ENCODE results near the gene GUCY1B1.

Gene GUCY1B1

GRCh38 chr4:155780775-155781174, 22.0 kb downstream of the GUCY1B1 start:
- H3K4me3 ChIP-seq (ENCODE audit: low read length), result no peak overlapping the region
- no peak for DNase-seq (ENCODE audit: low read depth)
- no peak for TF ChIP-seq CTCF (conservative IDR thresholded peaks at IDR 0.05; ENCODE audit: low read depth, low read length)

DNA sequence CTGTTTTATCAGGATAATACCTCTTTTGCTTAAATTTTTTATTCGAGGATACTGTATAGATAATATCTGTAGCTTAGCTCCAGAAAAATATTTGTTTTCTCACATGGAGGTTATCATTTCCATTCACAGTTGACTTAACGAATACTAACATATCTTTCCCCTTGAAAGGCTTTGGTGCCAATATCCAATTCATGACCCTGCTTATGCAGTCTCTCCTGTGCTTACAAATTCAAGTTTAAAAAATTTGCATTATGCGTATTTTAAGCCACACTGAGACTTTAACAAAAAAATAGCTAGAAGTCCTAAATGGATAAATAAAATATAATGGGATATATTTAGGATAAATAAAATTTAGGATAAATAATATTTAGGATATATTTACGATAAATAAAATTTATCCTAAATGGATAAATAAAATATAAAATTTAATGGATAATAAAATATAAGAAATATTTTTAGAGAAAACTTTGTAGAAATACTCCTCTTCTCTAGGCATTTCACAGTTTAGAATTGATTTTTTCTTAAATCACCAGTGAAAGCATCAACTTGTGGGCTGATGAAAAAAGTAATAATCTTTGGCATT, 22.5 kb downstream of the GUCY1B1 start:
- no peak overlapping the region for H3K4me3 ChIP-seq (ENCODE audit: low read length)
- no peak for DNase-seq (ENCODE audit: low read depth)
- no peak for TF ChIP-seq CTCF (conservative IDR thresholded peaks at IDR 0.05; ENCODE audit: low read depth, low read length)

DNA sequence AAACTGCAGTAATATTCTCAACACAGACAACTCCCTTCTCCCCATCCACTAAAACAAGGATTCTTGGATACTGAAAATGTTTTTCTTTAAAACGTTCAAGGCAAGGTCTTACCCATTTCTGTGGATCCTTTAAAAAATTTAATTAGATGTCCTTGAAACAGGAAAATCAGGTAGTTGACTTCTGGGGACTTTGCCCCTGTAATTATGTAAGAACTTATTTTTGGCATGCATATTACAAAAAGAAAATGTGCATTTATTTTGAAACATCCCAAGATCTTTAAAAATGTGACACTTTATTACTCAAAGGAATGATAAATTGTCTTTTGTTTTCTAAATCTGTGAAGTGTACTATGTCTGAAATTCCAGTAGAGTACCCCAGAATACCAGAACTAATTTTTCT, 25.8 kb downstream of the GUCY1B1 start:
- no peak for DNase-seq (ENCODE audit: low read depth)
- no peak for TF ChIP-seq CTCF (conservative IDR thresholded peaks at IDR 0.05; ENCODE audit: low read depth, low read length)
- no peak overlapping the region for H3K4me3 ChIP-seq (ENCODE audit: low read length)

DNA sequence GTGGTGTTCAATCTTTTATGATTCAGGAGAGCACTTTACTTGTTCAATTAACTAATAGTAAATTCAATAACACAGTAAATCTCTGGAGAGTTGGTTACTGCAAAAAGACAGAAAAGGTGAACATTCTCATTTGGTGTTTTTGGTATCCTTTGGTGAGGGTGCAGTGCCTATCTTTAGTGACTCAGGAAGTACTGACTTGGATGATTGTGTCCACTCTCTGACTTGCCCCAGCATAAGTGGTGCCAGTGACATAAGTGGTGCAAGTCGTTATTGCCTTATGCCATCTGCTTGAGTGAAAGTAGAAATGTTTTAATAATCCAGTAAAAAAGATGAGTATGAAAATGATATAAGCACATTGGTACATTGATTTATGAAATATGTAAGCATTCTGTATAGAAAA, 27.0 kb downstream of the GUCY1B1 start:
- DNase-seq (ENCODE audit: low read depth), result no peak
- no peak for TF ChIP-seq CTCF (conservative IDR thresholded peaks at IDR 0.05; ENCODE audit: low read depth, low read length)
- no peak overlapping the region for H3K4me3 ChIP-seq (ENCODE audit: low read length)

DNA sequence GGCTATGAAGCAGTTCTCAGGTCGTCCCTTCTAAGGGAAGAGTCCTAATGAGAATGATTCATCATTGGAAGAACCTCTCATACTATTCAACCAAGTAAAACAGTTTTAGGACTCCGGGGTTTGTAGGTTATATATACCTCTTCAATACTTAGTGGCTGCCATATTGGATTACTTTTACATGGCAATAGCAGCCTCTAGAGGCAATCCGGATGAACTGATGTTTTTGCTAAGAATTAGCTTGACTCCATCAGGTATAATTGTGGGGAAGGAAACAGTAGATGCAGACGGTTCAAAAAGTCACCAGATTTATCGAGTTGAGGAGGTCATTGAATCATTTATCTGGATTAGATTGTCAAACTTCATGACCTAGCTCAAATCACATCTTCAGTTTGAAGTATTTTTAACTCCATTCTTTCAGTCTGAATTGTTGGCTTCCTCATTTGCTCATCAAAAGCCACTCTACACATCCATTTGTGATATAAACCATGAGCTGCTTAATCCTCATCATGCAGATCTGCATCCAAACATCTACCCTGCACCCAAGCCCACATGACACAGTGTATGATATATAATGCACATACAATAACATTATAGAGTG, 28.4 kb downstream of the GUCY1B1 start:
- no peak for DNase-seq (ENCODE audit: low read depth)
- peak; percentile 91 for TF ChIP-seq CTCF (conservative IDR thresholded peaks at IDR 0.05; ENCODE audit: low read depth, low read length)
- no peak overlapping the region for H3K4me3 ChIP-seq (ENCODE audit: low read length)

GRCh38 chr4:155789391-155789790, 30.6 kb downstream of the GUCY1B1 start:
- H3K4me3 ChIP-seq (ENCODE audit: low read length), result no peak overlapping the region
- DNase-seq (ENCODE audit: low read depth), result no peak
- no peak for TF ChIP-seq CTCF (conservative IDR thresholded peaks at IDR 0.05; ENCODE audit: low read depth, low read length)

GRCh38 chr4:155789982-155790381, 31.2 kb downstream of the GUCY1B1 start:
- H3K4me3 ChIP-seq (ENCODE audit: low read length), result no peak overlapping the region
- TF ChIP-seq CTCF (conservative IDR thresholded peaks at IDR 0.05; ENCODE audit: low read depth, low read length), result no peak
- DNase-seq (ENCODE audit: low read depth), result no peak

Data from retinal pigment epithelial cell (primary cell).